CD14-positive monocyte (primary cell): ENCODE data around the gene ZFP90. TPM values are rescaled to one million over a fixed set of nuclear protein-coding genes. Genes with fewer than 3 reads are reported as not detected.

Experiments
- DNase-seq, 3 donors: peaks; one replicate each; pipeline ENCODE4 v3.0.0-alpha.2; 2011 to 2022
- H2AFZ ChIP-seq: 2 replicates; pipeline ENCODE4 v1.6.0; 2012; ENCODE audit warnings: mild to moderate bottlenecking, low read depth, low read length, inconsistent platforms; ENCODE audit not compliant: insufficient read depth, poor library complexity, severe bottlenecking
- H3K27ac ChIP-seq, 2 donors: 1 replicate in 1 of 2; 2 replicates in 1 of 2; pipeline ENCODE4 v1.5.1; 2012 to 2013; ENCODE audit warnings: low read length in 2 of 2, control low read depth in 1 of 2, inconsistent platforms in 1 of 2, low read depth in 1 of 2, mild to moderate bottlenecking in 1 of 2
- H3K27me3 ChIP-seq, 2 donors: one replicate each; pipeline versions ENCODE4 v1.6.0 to v1.6.1; 2011 to 2013; ENCODE audit warnings: low read length in 2 of 2; ENCODE audit not compliant: control insufficient read depth in 2 of 2, insufficient read depth in 2 of 2
- H3K36me3 ChIP-seq, 2 donors: replicated peaks in 1 of 2; 1 replicate in 1 of 2; 2 replicates in 1 of 2; pipeline versions ENCODE4 v1.5.1 to v1.6.1; 2012 to 2013; ENCODE audit warnings: low read length in 2 of 2, control low read depth in 1 of 2, inconsistent platforms in 1 of 2, mild to moderate bottlenecking in 1 of 2; ENCODE audit not compliant: insufficient read depth in 2 of 2, control insufficient read depth in 1 of 2
- H3K4me1 ChIP-seq, 2 donors: 1 replicate in 1 of 2; 2 replicates in 1 of 2; pipeline versions ENCODE4 v1.5.1 to v1.6.1; 2012 to 2013; ENCODE audit warnings: low read length in 2 of 2, control low read depth in 1 of 2, inconsistent platforms in 1 of 2, mild to moderate bottlenecking in 1 of 2, moderate library complexity in 1 of 2; ENCODE audit not compliant: insufficient read depth in 2 of 2, control insufficient read depth in 1 of 2
- H3K4me2 ChIP-seq: replicated peaks from 2 replicates; pipeline ENCODE3; 2012; ENCODE audit warnings: low read length, moderate library complexity, mild to moderate bottlenecking; ENCODE audit not compliant: poor library complexity, severe bottlenecking; ENCODE audit errors: extremely low read depth
- H3K4me3 ChIP-seq, 3 experiments: fragments of 200-600 bp in 1 of 3; sonication (generic) in 1 of 3; replicated peaks in 1 of 3; 1 replicate in 2 of 3; 2 replicates in 1 of 3; pipeline ENCODE4 v1.5.1; 2011 to 2013; ENCODE audit warnings: low read length in 3 of 3, mild to moderate bottlenecking in 3 of 3, control low read depth in 2 of 3, low read depth in 2 of 3, inconsistent platforms in 1 of 3, moderate library complexity in 1 of 3
- H3K79me2 ChIP-seq: 2 replicates; pipeline ENCODE4 v1.6.0; 2012; ENCODE audit warnings: mild to moderate bottlenecking, control low read depth, inconsistent platforms, low read length, moderate library complexity; ENCODE audit not compliant: insufficient read depth
- H3K9ac ChIP-seq: 2 replicates; pipeline ENCODE4 v1.6.0; 2017; ENCODE audit warnings: low read length, mild to moderate bottlenecking; ENCODE audit not compliant: insufficient read depth, poor library complexity, severe bottlenecking
- H3K9me3 ChIP-seq, 2 donors: replicated peaks in 1 of 2; 1 replicate in 1 of 2; 2 replicates in 1 of 2; pipeline versions ENCODE4 v1.5.1 to v1.6.1; 2012 to 2013; ENCODE audit warnings: low read length in 2 of 2, control low read depth in 1 of 2; ENCODE audit not compliant: control insufficient read depth in 1 of 2, insufficient read depth in 1 of 2
- H4K20me1 ChIP-seq: 2 replicates; pipeline ENCODE4 v1.6.0; 2012; ENCODE audit warnings: mild to moderate bottlenecking, low read length, control low read depth, moderate library complexity; ENCODE audit not compliant: insufficient read depth
- H3K27ac Mint-ChIP-seq, 7 donors: one replicate each; pipeline ENCODE4 v1.8.0; 2020; ENCODE audit warnings: mild to moderate bottlenecking in 7 of 7, mixed read lengths in 7 of 7, moderate library complexity in 6 of 7, inconsistent platforms in 2 of 7
- H3K27me3 Mint-ChIP-seq, 3 donors: one replicate each; pipeline ENCODE4 v1.8.0; 2021 to 2022; ENCODE audit warnings: low read depth in 3 of 3, mild to moderate bottlenecking in 3 of 3, mixed read lengths in 3 of 3, moderate library complexity in 3 of 3, inconsistent platforms in 1 of 3
- H3K36me3 Mint-ChIP-seq, 2 donors: one replicate each; pipeline ENCODE4 v1.8.0; 2020; ENCODE audit warnings: mixed read lengths in 2 of 2, inconsistent platforms in 1 of 2, mild to moderate bottlenecking in 1 of 2
- H3K4me1 Mint-ChIP-seq: one replicate; pipeline ENCODE4 v1.8.0; 2020; ENCODE audit warnings: mild to moderate bottlenecking, mixed read lengths
- H3K4me3 Mint-ChIP-seq, 2 donors: one replicate each; pipeline ENCODE4 v1.8.0; 2020; ENCODE audit warnings: mild to moderate bottlenecking in 2 of 2, mixed read lengths in 2 of 2, moderate library complexity in 1 of 2
- H3K9me3 Mint-ChIP-seq, 7 donors: one replicate each; pipeline ENCODE4 v1.8.0; 2020 to 2022; ENCODE audit warnings: mixed read lengths in 7 of 7, mild to moderate bottlenecking in 6 of 7, moderate library complexity in 6 of 7, inconsistent platforms in 2 of 7
- CTCF ChIP-seq: fragments of 200-600 bp; IDR thresholded peaks from one replicate; pipeline ENCODE4 v1.8.0; 2022; ENCODE audit warnings: antibody characterized with exemption, mild to moderate bottlenecking
- WGBS: methylation state at CpG from one replicate; pipeline ENCODE4 v1.1.5; 2013; ENCODE audit warnings: missing lambda C conversion rate; ENCODE audit not compliant: insufficient coverage; 5-methylcytosine and 5-hydroxymethylcytosine counted together
- intact Hi-C, 2 donors: fragments of 100-400 bp; cut with micrococcal nuclease; formaldehyde crosslinking; loops; one replicate each; pipeline versions ENCODE4 v1.15.0 to v1.15.1; 2023
- polyA plus RNA-seq, 3 donors: library from polyadenylated mRNA; depleted of rRNA in 1 of 3; unstranded in 2 of 3; stranded (reverse) in 1 of 3; fragments of 300-500 nt in 2 of 3; fragments of >200 nt in 1 of 3; fragmentation: Illumina TruSeq in 2 of 3; gene quantifications; 1 replicate in 2 of 3; 2 replicates in 1 of 3; pipeline ENCODE4 v1.2.3, GENCODE V29; 2012 to 2021

ZFP90 gene
- polyA plus RNA-seq, 3 donors = 4.2 to 7.9 (median 6.3) TPM

- no peak overlapping the region for H3K4me3 Mint-ChIP-seq
- Histone ChIP-seq H3K9ac (no peak overlapping the region), H3K27me3 (no peaks in the 10 kb centered on the region), H3K79me2 (no peaks in the 10 kb centered on the region), H3K4me2 (no peak overlapping the region), H3K4me1 (no peaks in the 10 kb centered on the region), H3K36me3 (no peaks in the 10 kb centered on the region), H3K4me3 (no peak overlapping the region), H2AFZ (no peak overlapping the region), H4K20me1 (no peaks in the 10 kb centered on the region), H3K27ac (no peak overlapping the region), H3K9me3 (peaks cover 65 to 90% of the 10 kb centered on the region in 2 donors)
- peaks cover 0 to 2% (median 2%) of the 10 kb centered on the region in 3 donors for H3K27me3 Mint-ChIP-seq
- peaks cover 37 to 97% (median 88%) of the 10 kb centered on the region in 7 donors for H3K9me3 Mint-ChIP-seq
- H3K36me3 Mint-ChIP-seq = peaks cover 0 to 2% of the 10 kb centered on the region in 2 donors
- intact Hi-C loops = no loop called here
- DNase-seq = no peak
- no peak for TF ChIP-seq CTCF
- no CpG with 5 or more reads among the region's 2 CpGs for WGBS
- H3K4me1 Mint-ChIP-seq = no peaks in the 10 kb centered on the region
- H3K27ac Mint-ChIP-seq = no peak overlapping the region
These were observed 38.3 kb downstream of the ZFP90 start for GRCh38 chr16:68577352-68577853.

GRCh38 chr16:68590201-68590994 lies 51.3 kb downstream of the ZFP90 start:
- 16% methylated on average over 25 of the region's 26 CpGs for WGBS
- H3K4me1 Mint-ChIP-seq = peaks cover 4% of the 10 kb centered on the region
- Histone ChIP-seq H2AFZ (peak overlapping the region; percentile 57), H3K4me3 (no peak overlapping the region), H3K4me1 (no peaks in the 10 kb centered on the region), H3K9me3 (no peaks in the 10 kb centered on the region), H3K4me2 (no peak overlapping the region), H4K20me1 (no peaks in the 10 kb centered on the region), H3K79me2 (no peaks in the 10 kb centered on the region), H3K27ac (no peak overlapping the region), H3K36me3 (no peaks in the 10 kb centered on the region), H3K9ac (no peak overlapping the region), H3K27me3 (no peaks in the 10 kb centered on the region)
- peaks cover 6 to 12% (median 9%) of the 10 kb centered on the region in 7 donors for H3K9me3 Mint-ChIP-seq
- H3K36me3 Mint-ChIP-seq = no peaks in the 10 kb centered on the region
- intact Hi-C loops = no loop called here
- H3K27me3 Mint-ChIP-seq = peaks cover 5 to 8% (median 7%) of the 10 kb centered on the region in 3 donors
- peak in 2 of 3 donors; percentile 9 to 33 for DNase-seq
- peak; percentile 64 for TF ChIP-seq CTCF
- no peak overlapping the region for H3K27ac Mint-ChIP-seq
- peak overlapping the region in 1 of 2 donors; percentile 66 for H3K4me3 Mint-ChIP-seq
